Mammary epithelial cell (primary cell): ENCODE measurements around the gene RBM47.

Experiments used
- EZH2 ChIP-seq: IDR thresholded peaks from 2 replicates; pipeline ENCODE4 v1.6.1; 2012; ENCODE audit warnings: low read length, inconsistent platforms, borderline replicate concordance
- TF ChIP-seq, protein P1 (sequence below), 2 donors: IDR thresholded peaks in 1 of 2; conservative IDR thresholded peaks in 1 of 2; 2 replicates each; pipeline ENCODE4 v1.5.1; 2011 to 2012; ENCODE audit warnings: inconsistent platforms in 2 of 2, low read length in 2 of 2, mild to moderate bottlenecking in 2 of 2, control low read depth in 1 of 2, low read depth in 1 of 2; ENCODE audit not compliant: insufficient read depth in 1 of 2; ENCODE audit errors: extremely low read depth in 1 of 2

DNA sequence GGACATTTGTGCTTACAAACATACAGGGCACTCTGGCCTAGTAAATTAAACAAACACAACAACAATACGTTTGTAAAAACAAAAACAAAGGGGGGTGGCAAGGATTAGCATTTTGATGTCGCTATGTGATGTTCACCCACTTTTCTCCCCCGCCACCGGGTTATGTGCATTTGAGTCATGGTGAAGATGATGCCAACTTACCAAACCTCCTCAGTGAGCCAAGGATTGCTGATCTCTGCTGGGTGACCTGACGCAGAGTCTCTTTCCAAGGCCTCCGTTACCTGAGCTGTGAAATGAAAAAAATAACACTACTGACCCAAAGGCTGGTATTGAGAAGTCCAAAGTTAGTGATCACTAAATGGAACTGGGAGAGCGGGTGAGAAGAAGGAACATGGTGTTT lies 85.4 kb downstream of the RBM47 start:
- TF ChIP-seq, protein P1, sequence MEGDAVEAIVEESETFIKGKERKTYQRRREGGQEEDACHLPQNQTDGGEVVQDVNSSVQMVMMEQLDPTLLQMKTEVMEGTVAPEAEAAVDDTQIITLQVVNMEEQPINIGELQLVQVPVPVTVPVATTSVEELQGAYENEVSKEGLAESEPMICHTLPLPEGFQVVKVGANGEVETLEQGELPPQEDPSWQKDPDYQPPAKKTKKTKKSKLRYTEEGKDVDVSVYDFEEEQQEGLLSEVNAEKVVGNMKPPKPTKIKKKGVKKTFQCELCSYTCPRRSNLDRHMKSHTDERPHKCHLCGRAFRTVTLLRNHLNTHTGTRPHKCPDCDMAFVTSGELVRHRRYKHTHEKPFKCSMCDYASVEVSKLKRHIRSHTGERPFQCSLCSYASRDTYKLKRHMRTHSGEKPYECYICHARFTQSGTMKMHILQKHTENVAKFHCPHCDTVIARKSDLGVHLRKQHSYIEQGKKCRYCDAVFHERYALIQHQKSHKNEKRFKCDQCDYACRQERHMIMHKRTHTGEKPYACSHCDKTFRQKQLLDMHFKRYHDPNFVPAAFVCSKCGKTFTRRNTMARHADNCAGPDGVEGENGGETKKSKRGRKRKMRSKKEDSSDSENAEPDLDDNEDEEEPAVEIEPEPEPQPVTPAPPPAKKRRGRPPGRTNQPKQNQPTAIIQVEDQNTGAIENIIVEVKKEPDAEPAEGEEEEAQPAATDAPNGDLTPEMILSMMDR (conservative IDR thresholded peaks at IDR 0.05 in 1 of 2, IDR thresholded peaks at IDR 0.05 in 1 of 2; ENCODE audit: extremely low read depth in 1 of 2, insufficient read depth in 1 of 2, low read depth in 1 of 2, low read length in 2 of 2) = no peak
- TF ChIP-seq EZH2 = no peak
